ENCODE measurements around the gene UBL7. TPM values are rescaled to one million over a fixed set of nuclear protein-coding genes. Genes with fewer than 3 reads are reported as not detected.
A peak's percentile ranks its signal among the peaks of the same experiment; 100 is the strongest.

UBL7 gene
- total and polyA plus RNA-seq, 8 donors: 32.7 to 68.3 (median 60.1) TPM

- intact Hi-C loops (cut with DNase I): no loop called here
- no peaks in the 10 kb centered on the region for H3K9me3 ChIP-seq
- peaks cover 0 to 8% of the 10 kb centered on the region in 2 donors for H3K27me3 ChIP-seq
- peaks cover 0 to 10% of the 10 kb centered on the region in 2 donors for H3K4me1 ChIP-seq
- H3K36me3 ChIP-seq: no peaks in the 10 kb centered on the region
- DNase-seq (no peak), ATAC-seq (peak; percentile 66)
- TF ChIP-seq CTCF (IDR thresholded peaks at IDR 0.05): no peak
- H3K4me3 ChIP-seq: no peak overlapping the region
- no peak overlapping the region for H3K27ac ChIP-seq
Observed at GRCh38 chr15:74396445-74397238, 64.3 kb downstream of the UBL7 start.

- Histone ChIP-seq H3K4me3 (no peak overlapping the region), H3K27me3 (peaks cover 0 to 8% of the 10 kb centered on the region in 2 donors), H3K4me1 (peaks cover 0 to 14% of the 10 kb centered on the region in 2 donors), H3K36me3 (no peaks in the 10 kb centered on the region), H3K27ac (no peak overlapping the region), H3K9me3 (no peaks in the 10 kb centered on the region)
- ATAC-seq: no peak
- no peak for DNase-seq
- no peak for TF ChIP-seq CTCF (IDR thresholded peaks at IDR 0.05)
- intact Hi-C loops (cut with DNase I): no loop called here
Observed at GRCh38 chr15:74396146-74396438, 64.9 kb downstream of the UBL7 start.

Small RNA genes lying within 50 kb of the gene (microRNA-seq; reads per million reads assigned to microRNA genes)
- gene MIR6881: 0 to 0.27 reads per million in 2 donors

Other genes starting within 250 kb of the UBL7 start
- 1 to 10 TPM in 1 of 2 donors, not detected in 1; 3.2 TPM for gene CCDC33, start 224.8 kb downstream of the UBL7 start, total RNA-seq
- gene CCDC33, start 224.8 kb downstream of the UBL7 start, polyA plus RNA-seq (ENCODE audit: insufficient read length in 6 of 6): 1 to 10 TPM in 5 of 6 donors, under 1 TPM in 1; 1.00 to 2.6 (median 1.8) TPM
- gene CYP11A1, start 93.5 kb downstream of the UBL7 start, total RNA-seq: under 1 TPM; 0.34 to 0.64 TPM
- gene CYP11A1, start 93.5 kb downstream of the UBL7 start, polyA plus RNA-seq (ENCODE audit: insufficient read length in 6 of 6): 1 to 10 TPM in 2 of 6 donors, under 1 TPM in 4; 0.39 to 1.3 (median 0.61) TPM
- 1 to 10 TPM; 4.7 to 7.8 TPM for gene SEMA7A, start 27.2 kb downstream of the UBL7 start, total RNA-seq
- 1 to 10 TPM; 4.5 to 6.6 (median 5.9) TPM for gene SEMA7A, start 27.2 kb downstream of the UBL7 start, polyA plus RNA-seq (ENCODE audit: insufficient read length in 6 of 6)
- 10 to 100 TPM in 1 of 2 donors, 1 to 10 TPM in 1; 5.8 to 12.1 TPM for gene ARID3B, start 80.1 kb upstream of the UBL7 start, total RNA-seq
- 10 to 100 TPM in 5 of 6 donors, 1 to 10 TPM in 1; 9.3 to 11.4 (median 11.1) TPM for gene ARID3B, start 80.1 kb upstream of the UBL7 start, polyA plus RNA-seq (ENCODE audit: insufficient read length in 6 of 6)
- gene CLK3, start 154.7 kb upstream of the UBL7 start, total RNA-seq: 10 to 100 TPM; 58.0 to 70.0 TPM
- 10 to 100 TPM; 69.1 to 91.0 (median 81.8) TPM for gene CLK3, start 154.7 kb upstream of the UBL7 start, polyA plus RNA-seq (ENCODE audit: insufficient read length in 6 of 6)
- gene EDC3, start 234.9 kb upstream of the UBL7 start, total RNA-seq: 10 to 100 TPM; 27.9 to 28.0 TPM
- gene EDC3, start 234.9 kb upstream of the UBL7 start, polyA plus RNA-seq (ENCODE audit: insufficient read length in 6 of 6): 10 to 100 TPM; 34.9 to 43.6 (median 37.4) TPM